Endodermal cell (in vitro differentiated cells): Measurements from ENCODE around the gene CBLIF. TPM values are rescaled to one million over a fixed set of nuclear protein-coding genes. Genes with fewer than 3 reads are reported as not detected.

ENCODE experiments used
- DNase-seq: peaks from one replicate; pipeline ENCODE4 v3.0.0-alpha.2; 2017
- H3K27ac ChIP-seq: 2 replicates; pipeline ENCODE4 v1.5.1; 2013; ENCODE audit warnings: mild to moderate bottlenecking, low read depth, low read length, moderate library complexity
- H3K27me3 ChIP-seq: 2 replicates; pipeline ENCODE4 v1.6.1; 2013; ENCODE audit warnings: mild to moderate bottlenecking, low read length, moderate library complexity; ENCODE audit not compliant: insufficient read depth, control insufficient read depth, poor library complexity, severe bottlenecking
- H3K36me3 ChIP-seq: 2 replicates; pipeline ENCODE4 v1.7.0; 2013; ENCODE audit warnings: mild to moderate bottlenecking, low read length, moderate library complexity; ENCODE audit not compliant: control insufficient read depth, insufficient read depth
- H3K4me1 ChIP-seq: one replicate; pipeline ENCODE4 v1.7.0; 2013; ENCODE audit warnings: low read length; ENCODE audit not compliant: control insufficient read depth, insufficient read depth
- H3K4me3 ChIP-seq: 2 replicates; pipeline ENCODE4 v1.5.1; 2013; ENCODE audit warnings: mild to moderate bottlenecking, low read length, moderate library complexity
- H3K9ac ChIP-seq: 2 replicates; pipeline ENCODE4 v1.6.1; 2013; ENCODE audit warnings: mild to moderate bottlenecking, low read length, moderate library complexity; ENCODE audit not compliant: poor library complexity, severe bottlenecking; ENCODE audit errors: extremely low read depth
- H3K9me3 ChIP-seq: 2 replicates; pipeline ENCODE4 v1.6.1; 2013; ENCODE audit warnings: mild to moderate bottlenecking, low read length, moderate library complexity; ENCODE audit not compliant: control insufficient read depth
- H3K27ac Mint-ChIP-seq: 2 replicates; pipeline ENCODE4 v1.8.0; 2020; ENCODE audit warnings: mixed read lengths
- H3K27me3 Mint-ChIP-seq: 2 replicates; pipeline ENCODE4 v1.8.0; 2021; ENCODE audit warnings: mild to moderate bottlenecking, mixed read lengths; ENCODE audit not compliant: insufficient read depth
- H3K36me3 Mint-ChIP-seq: 2 replicates; pipeline ENCODE4 v1.8.0; 2020; ENCODE audit warnings: low read depth, mixed read lengths
- H3K4me1 Mint-ChIP-seq: 2 replicates; pipeline ENCODE4 v1.8.0; 2020; ENCODE audit warnings: mixed read lengths
- H3K4me3 Mint-ChIP-seq: 2 replicates; pipeline ENCODE4 v1.8.0; 2020; ENCODE audit warnings: mild to moderate bottlenecking, moderate library complexity, mixed read lengths
- H3K9me3 Mint-ChIP-seq: 2 replicates; pipeline ENCODE4 v1.8.0; 2020; ENCODE audit warnings: mild to moderate bottlenecking, mixed read lengths
- WGBS, 2 experiments: methylation state at CpG; one replicate each; pipeline versions ENCODE4 v1.1.5 to v1.1.7; 2013; ENCODE audit warnings: missing lambda C conversion rate in 2 of 2, mixed read lengths in 1 of 2; ENCODE audit not compliant: insufficient coverage in 1 of 2, insufficient read length in 1 of 2; 5-methylcytosine and 5-hydroxymethylcytosine counted together
- total RNA-seq, 2 donors: library from RNA; stranded (reverse); fragmentation: NEBNext Ultra II Directional in 1 of 2; extraction: Animal tissue kit (Norgen Biotek cat#: 25700) in 1 of 2; gene quantifications; 2 replicates in 1 of 2; 3 replicates in 1 of 2; pipeline ENCODE4 v1.2.1, GENCODE V29; 2021
- TF ChIP-seq, protein P1 (sequence below): fragments of 200-600 bp; sonication (generic); conservative IDR thresholded peaks from 2 replicates; pipeline ENCODE4 v1.5.0; 2021; ENCODE audit warnings: antibody characterized with exemption, mild to moderate bottlenecking

CBLIF gene
- total RNA-seq, 2 donors from 2014 or later = not detected

DNA sequence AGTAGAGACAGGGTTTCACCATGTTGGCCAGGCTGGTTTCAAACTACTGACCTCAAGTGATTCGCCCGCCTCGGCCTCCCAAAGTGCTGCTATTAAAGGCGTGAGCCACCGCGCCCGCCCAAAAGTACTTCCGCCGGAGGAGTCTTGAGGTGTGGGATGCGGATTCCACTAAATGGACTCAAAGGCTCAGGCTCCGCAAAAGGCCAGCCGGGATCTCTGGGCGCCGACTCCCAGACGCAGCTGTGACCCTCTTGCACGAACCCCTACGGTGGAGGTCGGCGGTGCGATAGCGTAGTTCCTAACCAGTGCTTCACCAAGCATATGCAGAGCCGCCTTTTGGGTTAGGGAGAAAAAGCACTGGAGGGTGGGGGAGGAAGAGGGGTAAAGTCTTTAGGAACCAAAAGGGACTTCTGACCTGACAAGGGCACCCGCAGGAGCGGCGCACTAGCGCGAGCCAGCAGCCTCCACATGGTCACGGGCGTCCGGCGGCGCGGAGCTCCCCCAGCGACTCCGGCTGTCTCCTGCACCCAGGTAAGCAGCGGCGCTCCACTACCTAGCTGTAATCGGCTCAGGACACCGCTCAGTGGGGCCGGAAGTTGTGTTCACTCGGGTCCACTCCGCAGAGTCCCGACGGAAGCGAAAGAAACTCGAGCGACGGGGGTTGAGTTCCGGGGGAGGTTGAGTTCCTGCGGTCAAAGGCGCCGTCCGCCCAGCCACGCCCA lies 34.9 kb downstream of the CBLIF start, which contains the start of gene MRPL16:
MRPL16 (minus strand) TSS at position 590 of the 722 bp plus-strand sequence; CDS start at position 470, 120 bp downstream.
- Histone ChIP-seq H3K36me3 (peaks cover 40% of the 10 kb centered on the region), H3K4me3 (peak within 1 kb of the TSS; percentile 92), H3K9me3 (no peaks in the 10 kb centered on the region), H3K9ac (peak within 1 kb of the TSS; percentile 82), H3K4me1 (peaks cover 3% of the 10 kb centered on the region), H3K27ac (no peak within 1 kb of the TSS), H3K27me3 (no peaks in the 10 kb centered on the region)
- DNase-seq = peak; percentile 98
- Mint-ChIP-seq H3K27me3 (no peaks in the 10 kb centered on the region), H3K4me3 (peak within 1 kb of the TSS; percentile 94), H3K9me3 (no peaks in the 10 kb centered on the region), H3K36me3 (peaks cover 23% of the 10 kb centered on the region), H3K27ac (peak within 1 kb of the TSS; percentile 97), H3K4me1 (peaks cover 13% of the 10 kb centered on the region)
- 0 to 1% methylated on average over 37 to 54 of the region's 54 CpGs for WGBS, 2 experiments
- TF ChIP-seq, protein P1, sequence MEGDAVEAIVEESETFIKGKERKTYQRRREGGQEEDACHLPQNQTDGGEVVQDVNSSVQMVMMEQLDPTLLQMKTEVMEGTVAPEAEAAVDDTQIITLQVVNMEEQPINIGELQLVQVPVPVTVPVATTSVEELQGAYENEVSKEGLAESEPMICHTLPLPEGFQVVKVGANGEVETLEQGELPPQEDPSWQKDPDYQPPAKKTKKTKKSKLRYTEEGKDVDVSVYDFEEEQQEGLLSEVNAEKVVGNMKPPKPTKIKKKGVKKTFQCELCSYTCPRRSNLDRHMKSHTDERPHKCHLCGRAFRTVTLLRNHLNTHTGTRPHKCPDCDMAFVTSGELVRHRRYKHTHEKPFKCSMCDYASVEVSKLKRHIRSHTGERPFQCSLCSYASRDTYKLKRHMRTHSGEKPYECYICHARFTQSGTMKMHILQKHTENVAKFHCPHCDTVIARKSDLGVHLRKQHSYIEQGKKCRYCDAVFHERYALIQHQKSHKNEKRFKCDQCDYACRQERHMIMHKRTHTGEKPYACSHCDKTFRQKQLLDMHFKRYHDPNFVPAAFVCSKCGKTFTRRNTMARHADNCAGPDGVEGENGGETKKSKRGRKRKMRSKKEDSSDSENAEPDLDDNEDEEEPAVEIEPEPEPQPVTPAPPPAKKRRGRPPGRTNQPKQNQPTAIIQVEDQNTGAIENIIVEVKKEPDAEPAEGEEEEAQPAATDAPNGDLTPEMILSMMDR = peak; percentile 69

DNA sequence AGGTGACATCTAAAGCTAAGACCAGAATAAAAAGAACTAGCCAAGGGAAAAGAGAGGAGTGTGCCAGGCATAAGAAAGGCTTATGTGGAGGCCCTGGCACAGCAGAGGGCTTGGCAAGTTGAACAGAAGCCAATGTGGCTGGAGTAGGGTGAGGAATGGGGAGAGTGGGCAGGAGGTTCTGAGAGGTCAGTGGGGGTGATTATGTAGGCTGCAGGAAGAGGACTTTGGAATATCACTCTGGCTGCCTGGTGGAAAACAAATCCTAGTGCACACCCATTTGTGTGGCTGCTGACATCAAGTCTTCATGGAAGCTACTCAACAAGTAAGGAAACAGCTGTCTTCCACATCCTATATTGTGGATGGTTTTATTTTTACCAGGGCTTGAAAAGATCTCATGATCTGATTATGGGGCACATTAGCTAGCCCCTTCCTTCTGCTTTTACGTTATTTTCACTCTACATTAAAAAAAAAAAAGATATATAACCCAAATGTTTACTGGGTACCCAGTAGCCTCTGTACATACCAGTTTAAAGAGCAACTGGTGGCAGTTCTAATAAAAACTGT lies 38.2 kb downstream of the CBLIF start:
- TF ChIP-seq, protein P1 = no peak
- H3K4me3 Mint-ChIP-seq = no peak overlapping the region
- 84 to 100% methylated on average over 1 of the region's 1 CpG for WGBS, 2 experiments
- H3K9ac ChIP-seq = no peak overlapping the region
- no peaks in the 10 kb centered on the region for H3K9me3 Mint-ChIP-seq
- peaks cover 58% of the 10 kb centered on the region for H3K36me3 ChIP-seq
- no peak overlapping the region for H3K27ac Mint-ChIP-seq
- peaks cover 6% of the 10 kb centered on the region for H3K4me1 ChIP-seq
- peaks cover 42% of the 10 kb centered on the region for H3K36me3 Mint-ChIP-seq
- no peak overlapping the region for H3K4me3 ChIP-seq
- H3K27me3 Mint-ChIP-seq = no peaks in the 10 kb centered on the region
- no peaks in the 10 kb centered on the region for H3K27me3 ChIP-seq
- DNase-seq = no peak
- H3K27ac ChIP-seq = no peak overlapping the region
- H3K9me3 ChIP-seq = no peaks in the 10 kb centered on the region
- peaks cover 13% of the 10 kb centered on the region for H3K4me1 Mint-ChIP-seq

DNA sequence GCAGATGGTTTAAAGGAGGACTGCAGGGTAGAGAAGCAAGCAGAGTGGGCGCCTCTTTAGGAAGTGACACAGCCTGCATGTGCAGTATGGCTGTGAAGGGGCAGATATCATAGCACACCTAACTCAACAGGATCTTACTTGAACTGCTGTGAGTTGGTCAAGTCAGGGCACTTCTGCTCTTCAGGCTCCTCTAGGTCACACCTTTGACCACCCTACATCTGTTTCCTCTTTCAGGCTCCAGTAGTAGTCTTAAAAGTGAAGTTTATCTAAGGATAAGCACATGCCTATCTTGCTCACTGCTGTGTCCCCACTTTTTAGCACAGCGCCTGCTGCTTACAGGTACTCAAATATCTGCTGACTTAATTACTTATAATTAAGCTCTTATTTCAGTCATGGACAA lies 41.2 kb downstream of the CBLIF start:
- Histone ChIP-seq H3K27ac (no peak overlapping the region), H3K4me3 (no peak overlapping the region), H3K4me1 (peaks cover 19% of the 10 kb centered on the region), H3K9ac (no peak overlapping the region), H3K36me3 (peaks cover 78% of the 10 kb centered on the region), H3K27me3 (no peaks in the 10 kb centered on the region), H3K9me3 (no peaks in the 10 kb centered on the region)
- no peaks in the 10 kb centered on the region for H3K9me3 Mint-ChIP-seq
- 93 to 100% methylated on average over 1 to 2 of the region's 2 CpGs for WGBS, 2 experiments
- no peaks in the 10 kb centered on the region for H3K27me3 Mint-ChIP-seq
- H3K27ac Mint-ChIP-seq = no peak overlapping the region
- TF ChIP-seq, protein P1 = no peak
- no peak overlapping the region for H3K4me3 Mint-ChIP-seq
- H3K36me3 Mint-ChIP-seq = peaks cover 57% of the 10 kb centered on the region
- peaks cover 32% of the 10 kb centered on the region for H3K4me1 Mint-ChIP-seq
- no peak for DNase-seq
